ENCODE measurements around the gene SUB1.

The SUB1 gene

GRCh38 chr5:32638309-32638708, 53.0 kb downstream of the SUB1 start:
- FAIRE-seq (no peak), DNase-seq (ENCODE audit: insufficient read length) (no peak)
- TF ChIP-seq POLR2AphosphoS5 (IDR thresholded peaks at IDR 0.05; ENCODE audit: low read depth, low read length) (no peak), TAF1 (IDR thresholded peaks at IDR 0.05; ENCODE audit: borderline replicate concordance, low read depth, low read length) (no peak), POLR2A (IDR thresholded peaks at IDR 0.05; ENCODE audit: low read depth, low read length) (no peak)

- no peak for TF ChIP-seq POLR2AphosphoS5 (IDR thresholded peaks at IDR 0.05; ENCODE audit: low read depth, low read length)
- no peak for TF ChIP-seq POLR2A (IDR thresholded peaks at IDR 0.05; ENCODE audit: low read depth, low read length)
- TF ChIP-seq TAF1 (IDR thresholded peaks at IDR 0.05; ENCODE audit: borderline replicate concordance, low read depth, low read length) = no peak
- FAIRE-seq = no peak
- no peak for DNase-seq (ENCODE audit: insufficient read length)
These were observed 54.6 kb downstream of the SUB1 start for GRCh38 chr5:32639943-32640342.

- no peak for TF ChIP-seq TAF1 (IDR thresholded peaks at IDR 0.05; ENCODE audit: borderline replicate concordance, low read depth, low read length)
- TF ChIP-seq POLR2AphosphoS5 (IDR thresholded peaks at IDR 0.05; ENCODE audit: low read depth, low read length) = no peak
- TF ChIP-seq POLR2A (IDR thresholded peaks at IDR 0.05; ENCODE audit: low read depth, low read length) = no peak
- DNase-seq (ENCODE audit: insufficient read length) = no peak
- no peak for FAIRE-seq
These were observed 57.1 kb downstream of the SUB1 start for GRCh38 chr5:32642276-32643002.

- DNase-seq (ENCODE audit: insufficient read length) = no peak
- FAIRE-seq = no peak
- TF ChIP-seq POLR2A (IDR thresholded peaks at IDR 0.05; ENCODE audit: low read depth, low read length) (no peak), TAF1 (IDR thresholded peaks at IDR 0.05; ENCODE audit: borderline replicate concordance, low read depth, low read length) (no peak)
These were observed 59.9 kb downstream of the SUB1 start for GRCh38 chr5:32645246-32645645.

- no peak for DNase-seq (ENCODE audit: insufficient read length)
- TF ChIP-seq POLR2A (IDR thresholded peaks at IDR 0.05; ENCODE audit: low read depth, low read length) (no peak), POLR2AphosphoS5 (IDR thresholded peaks at IDR 0.05; ENCODE audit: low read depth, low read length) (no peak), TAF1 (IDR thresholded peaks at IDR 0.05; ENCODE audit: borderline replicate concordance, low read depth, low read length) (no peak)
- FAIRE-seq = no peak
These were observed 61.0 kb downstream of the SUB1 start for GRCh38 chr5:32646061-32646969.

GRCh38 chr5:32651088-32651487, 65.7 kb downstream of the SUB1 start:
- FAIRE-seq (no peak), DNase-seq (ENCODE audit: insufficient read length) (no peak)
- TF ChIP-seq TAF1 (IDR thresholded peaks at IDR 0.05; ENCODE audit: borderline replicate concordance, low read depth, low read length) (no peak), POLR2AphosphoS5 (IDR thresholded peaks at IDR 0.05; ENCODE audit: low read depth, low read length) (no peak), POLR2A (IDR thresholded peaks at IDR 0.05; ENCODE audit: low read depth, low read length) (no peak)

DNA sequence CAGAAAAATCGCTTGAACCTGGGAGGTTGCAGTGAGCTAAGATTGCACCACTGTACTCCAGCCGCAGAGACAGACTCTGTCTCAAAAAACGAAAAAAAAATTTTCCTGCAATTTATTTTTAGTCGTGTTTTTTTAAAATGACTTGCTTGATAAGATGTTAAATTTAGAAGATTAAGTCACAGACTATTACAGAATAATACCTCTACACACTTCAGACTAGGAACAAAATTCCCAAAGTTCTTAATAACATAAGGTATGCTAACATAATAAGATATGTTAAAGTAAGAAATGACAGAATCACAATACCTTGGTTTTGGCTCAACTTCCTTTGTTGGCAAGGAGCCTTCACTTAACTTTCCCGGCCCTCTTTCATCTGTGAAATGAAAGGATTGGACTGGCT, 66.3 kb downstream of the SUB1 start:
- DNase-seq (ENCODE audit: insufficient read length) = no peak
- no peak for FAIRE-seq
- TF ChIP-seq POLR2AphosphoS5 (IDR thresholded peaks at IDR 0.05; ENCODE audit: low read depth, low read length) (no peak), POLR2A (IDR thresholded peaks at IDR 0.05; ENCODE audit: low read depth, low read length) (no peak), TAF1 (IDR thresholded peaks at IDR 0.05; ENCODE audit: borderline replicate concordance, low read depth, low read length) (no peak)
